NCI-H82 treated with DMSO at 0.1 percent for 48 hours (cell line): ENCODE results near the gene RBM34.
A peak's percentile ranks its signal among the peaks of the same experiment; 100 is the strongest.
"Not testable (repeated sequence)": the region's sequence is repeated elsewhere in the genome, so short reads cannot be mapped to it uniquely, and the experiment has no call there.

Experiments
- DNase-seq: peaks from one replicate; lab custom pipeline; 2025; ENCODE audit not compliant: unreplicated experiment; lab: John Stamatoyannopoulos, UW

The RBM34 gene

DNA sequence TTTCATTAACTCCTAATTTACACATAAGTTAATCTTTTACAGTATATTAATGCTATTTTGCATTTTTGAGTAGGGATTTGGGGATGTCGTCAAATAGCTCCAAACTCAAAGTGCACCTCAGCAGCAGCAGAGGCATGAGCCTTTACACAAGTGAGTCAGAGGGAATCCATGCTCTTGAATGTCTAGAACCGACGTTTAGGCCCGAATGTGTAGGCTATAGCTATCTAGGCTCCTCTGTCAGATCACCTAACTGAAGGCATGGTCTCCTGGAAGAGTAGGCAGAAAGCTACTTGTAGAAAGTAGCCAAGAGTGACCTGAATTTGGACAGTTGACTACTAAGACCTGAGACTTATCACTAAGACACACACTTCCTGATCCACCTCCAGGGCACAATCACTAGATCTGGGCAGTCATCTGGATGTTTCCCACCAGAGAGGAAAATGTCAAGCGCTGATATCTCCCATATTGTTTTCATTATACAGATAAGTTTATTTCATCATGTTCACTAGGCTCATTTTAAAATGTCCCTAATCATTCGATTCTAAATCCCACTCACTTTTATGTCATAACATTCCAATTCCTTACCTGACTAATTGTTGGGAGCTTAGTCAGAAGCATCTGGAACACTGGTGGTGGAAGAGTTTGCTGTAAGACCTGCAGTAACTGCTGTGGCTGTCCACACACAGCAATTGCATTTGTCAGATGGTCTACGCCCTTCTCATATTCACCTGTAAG lies 47.7 kb downstream of the RBM34 start:
- no peak for DNase-seq

DNA sequence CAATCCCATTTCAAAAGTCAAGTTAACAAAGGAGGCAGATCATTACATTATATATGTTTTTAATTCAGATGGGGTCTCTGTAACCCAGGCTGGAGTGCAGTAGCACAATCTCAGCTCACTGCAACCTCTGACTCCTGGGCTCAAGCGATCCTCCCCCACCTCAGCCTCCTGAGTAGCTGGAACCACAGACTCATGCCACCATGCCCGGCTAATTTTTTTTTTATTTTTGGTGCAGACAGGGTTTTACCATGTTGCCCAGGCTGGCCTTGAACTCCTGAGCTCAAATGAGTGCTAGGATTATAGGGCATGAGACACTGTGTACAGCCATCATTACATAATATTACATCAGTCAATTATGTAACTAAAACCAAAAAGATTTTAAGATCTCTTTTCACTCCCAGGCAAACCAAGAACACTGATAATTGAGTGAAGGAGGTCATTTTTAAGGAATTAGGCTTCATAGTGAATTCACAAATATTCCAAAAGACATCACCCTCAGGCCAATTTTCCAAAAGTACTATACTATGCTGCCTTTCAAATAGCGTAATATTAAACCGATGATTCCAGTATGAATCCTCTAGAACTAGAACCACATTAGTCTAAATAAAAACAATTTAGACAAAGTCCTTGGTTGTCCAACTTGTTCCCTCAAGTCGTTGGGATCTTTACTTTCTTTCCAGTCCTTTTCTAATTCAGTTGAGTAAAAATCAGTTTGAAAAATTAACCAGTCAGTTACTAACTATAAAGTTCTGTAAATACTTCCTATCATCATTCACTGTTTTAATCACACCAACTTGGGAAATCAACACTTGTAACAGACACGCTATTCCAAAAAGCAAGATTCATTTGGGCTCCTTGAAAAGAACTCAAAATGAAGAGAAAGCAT lies 48.5 kb downstream of the RBM34 start:
- DNase-seq: no peak

GRCh38 chr1:235111107-235111506 lies 49.9 kb downstream of the RBM34 start:
- DNase-seq: no peak

GRCh38 chr1:235108876-235109275 lies 52.2 kb downstream of the RBM34 start:
- DNase-seq: no peak

GRCh38 chr1:235108185-235108593 lies 52.9 kb downstream of the RBM34 start:
- no peak for DNase-seq

GRCh38 chr1:235107368-235108184 lies 53.5 kb downstream of the RBM34 start:
- no peak for DNase-seq

GRCh38 chr1:235106457-235106856 lies 54.6 kb downstream of the RBM34 start:
- no peak for DNase-seq

- no peak for DNase-seq
Observed at GRCh38 chr1:235105051-235106043, 55.7 kb downstream of the RBM34 start.

DNA sequence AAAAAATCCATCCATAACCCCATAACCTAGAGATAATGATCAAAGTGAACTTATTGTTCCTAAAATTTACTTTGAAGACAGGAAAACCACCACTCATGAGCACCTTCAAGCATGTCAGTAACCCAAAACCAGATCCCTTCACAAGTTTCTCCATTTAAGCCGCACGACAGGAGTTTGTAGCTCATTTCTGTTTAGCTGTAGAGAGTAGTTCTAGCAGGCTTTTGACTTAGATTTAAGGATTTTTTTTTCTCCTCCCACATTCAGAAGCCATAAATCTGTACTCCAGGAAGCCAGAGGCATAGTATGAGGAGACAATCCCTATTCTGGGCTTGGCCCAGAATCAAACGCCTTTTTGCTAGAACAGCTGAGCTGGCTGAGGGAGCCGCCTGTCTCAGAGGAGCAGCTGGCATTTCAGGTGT lies 58.0 kb downstream of the RBM34 start:
- DNase-seq: no peak

DNA sequence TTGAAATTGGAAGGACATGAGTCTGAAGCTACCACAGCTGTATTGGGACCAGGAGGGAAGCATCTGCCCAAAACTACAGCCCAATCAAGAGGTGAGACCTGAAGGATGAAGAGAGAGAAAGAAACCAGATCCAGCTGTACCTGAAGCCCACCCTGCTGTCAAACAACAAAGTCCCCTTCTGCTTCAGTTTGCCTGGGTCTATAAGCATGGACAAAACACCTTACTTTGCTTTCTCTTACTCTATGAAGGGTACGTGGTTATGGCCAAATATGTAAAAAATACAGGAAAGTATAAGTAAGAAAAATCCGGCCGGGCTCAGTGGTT lies 58.8 kb downstream of the RBM34 start:
- DNase-seq: no peak

GRCh38 chr1:235101558-235102258 lies 59.3 kb downstream of the RBM34 start:
- DNase-seq: no peak

- DNase-seq: peak; percentile 16
Observed at GRCh38 chr1:235100194-235100772, 60.8 kb downstream of the RBM34 start.

GRCh38 chr1:235098991-235099390 lies 62.1 kb downstream of the RBM34 start:
- DNase-seq: no peak

GRCh38 chr1:235098547-235098946 lies 62.5 kb downstream of the RBM34 start:
- DNase-seq: no peak

DNA sequence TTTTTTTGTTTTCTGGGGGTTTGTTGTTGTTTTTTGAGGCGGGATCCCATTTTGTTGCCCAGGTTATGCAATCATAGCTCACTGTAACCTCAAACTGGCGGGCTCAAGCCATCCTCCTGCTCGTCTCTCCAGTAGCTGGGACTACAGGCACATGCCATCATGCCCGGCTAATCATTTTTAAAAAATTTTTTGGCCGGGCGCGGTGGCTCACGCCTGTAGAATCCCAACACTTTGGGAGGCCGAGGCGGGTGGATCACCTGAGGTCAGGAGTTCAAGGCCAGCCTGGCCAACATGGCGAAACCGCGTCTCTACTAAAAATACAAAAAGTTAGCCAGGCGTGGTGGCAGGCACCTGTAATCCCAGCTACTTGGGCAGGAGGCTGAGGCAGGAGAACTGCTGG lies 63.5 kb downstream of the RBM34 start:
- DNase-seq: not testable (repeated sequence)

- DNase-seq: no peak
Observed at GRCh38 chr1:235095938-235096562, 65.0 kb downstream of the RBM34 start.

DNA sequence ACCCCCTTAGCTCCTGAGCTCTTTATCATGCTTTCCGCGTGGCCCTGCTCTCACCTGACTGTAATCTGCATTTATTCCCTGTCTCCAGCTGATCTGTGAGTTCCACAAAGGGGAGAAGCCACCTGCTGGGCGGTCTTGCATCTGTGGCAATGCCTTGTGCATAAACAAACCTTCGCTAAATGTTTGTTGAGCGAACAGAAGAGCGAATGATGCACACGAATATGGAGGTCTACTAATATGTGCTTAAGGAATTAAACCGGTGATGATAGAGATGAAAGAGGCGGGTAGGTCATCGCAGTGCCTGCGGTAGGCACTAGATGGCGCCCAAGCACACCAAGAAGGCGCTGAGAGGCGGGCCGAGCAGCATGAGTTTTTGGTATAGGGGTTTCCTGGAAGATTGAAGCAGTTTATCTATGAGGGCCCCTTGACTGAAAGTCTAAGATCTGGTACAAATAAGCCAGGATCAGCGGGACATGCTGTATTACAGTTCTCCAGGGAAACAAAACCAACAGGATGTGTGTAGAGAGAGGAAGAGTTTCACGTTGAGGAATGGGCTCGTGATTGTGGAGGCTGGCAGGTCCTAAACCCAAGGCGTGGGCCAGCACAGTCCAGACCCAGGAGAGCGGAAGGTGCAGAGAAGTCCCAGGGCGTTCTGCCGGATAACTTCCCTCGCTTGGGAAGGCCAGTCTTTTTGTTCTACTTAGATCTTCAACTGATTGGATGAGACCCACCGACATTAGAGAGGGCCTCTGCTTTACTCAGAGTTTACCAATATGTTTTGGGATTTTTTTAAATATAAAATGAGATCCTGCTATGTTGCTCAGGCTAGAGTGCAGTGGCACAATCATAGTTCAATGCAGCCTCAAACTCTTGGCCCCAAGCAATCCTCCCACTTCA lies 67.1 kb downstream of the RBM34 start:
- DNase-seq: peak; percentile 77
